ENCODE results near the gene NUDT19. TPM values are rescaled to one million over a fixed set of nuclear protein-coding genes. Genes with fewer than 3 reads are reported as not detected.
A peak's percentile ranks its signal among the peaks of the same experiment; 100 is the strongest.
"Not testable (repeated sequence)": the region's sequence is repeated elsewhere in the genome, so short reads cannot be mapped to it uniquely, and the experiment has no call there.

Gene NUDT19
- total RNA-seq, 1 experiment from 2014 or later = 33.4 TPM

DNA sequence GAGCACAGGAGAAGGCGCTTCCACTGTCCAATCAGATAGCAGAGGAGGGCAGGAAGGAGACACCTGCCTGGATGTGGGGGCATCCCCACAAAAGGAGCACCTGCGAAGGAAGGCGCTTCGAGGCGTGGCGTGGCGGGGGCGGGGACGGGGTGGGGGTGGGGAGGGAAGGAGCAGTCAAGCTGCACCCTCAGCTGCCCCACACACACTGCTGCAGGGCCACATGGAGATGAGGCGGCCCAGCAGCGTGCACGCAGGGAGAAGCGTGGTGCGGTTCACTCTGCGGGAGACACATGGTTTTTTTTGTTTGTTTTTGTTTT is 38.1 kb upstream of the NUDT19 start:
- Mint-ChIP-seq H3K4me3 (ENCODE audit: unreplicated experiment) (no peak overlapping the region), H3K4me1 (ENCODE audit: insufficient read depth, unreplicated experiment) (no peaks in the 10 kb centered on the region), H3K27ac (ENCODE audit: low read depth, unreplicated experiment) (no peak overlapping the region), H3K36me3 (ENCODE audit: insufficient read depth, unreplicated experiment) (peaks cover 52% of the 10 kb centered on the region), H3K27me3 (ENCODE audit: insufficient read depth, unreplicated experiment) (no peaks in the 10 kb centered on the region), H3K9me3 (ENCODE audit: unreplicated experiment) (no peaks in the 10 kb centered on the region)
- CTCF ChIA-PET = no interaction called here
- TF ChIP-seq, protein P1, sequence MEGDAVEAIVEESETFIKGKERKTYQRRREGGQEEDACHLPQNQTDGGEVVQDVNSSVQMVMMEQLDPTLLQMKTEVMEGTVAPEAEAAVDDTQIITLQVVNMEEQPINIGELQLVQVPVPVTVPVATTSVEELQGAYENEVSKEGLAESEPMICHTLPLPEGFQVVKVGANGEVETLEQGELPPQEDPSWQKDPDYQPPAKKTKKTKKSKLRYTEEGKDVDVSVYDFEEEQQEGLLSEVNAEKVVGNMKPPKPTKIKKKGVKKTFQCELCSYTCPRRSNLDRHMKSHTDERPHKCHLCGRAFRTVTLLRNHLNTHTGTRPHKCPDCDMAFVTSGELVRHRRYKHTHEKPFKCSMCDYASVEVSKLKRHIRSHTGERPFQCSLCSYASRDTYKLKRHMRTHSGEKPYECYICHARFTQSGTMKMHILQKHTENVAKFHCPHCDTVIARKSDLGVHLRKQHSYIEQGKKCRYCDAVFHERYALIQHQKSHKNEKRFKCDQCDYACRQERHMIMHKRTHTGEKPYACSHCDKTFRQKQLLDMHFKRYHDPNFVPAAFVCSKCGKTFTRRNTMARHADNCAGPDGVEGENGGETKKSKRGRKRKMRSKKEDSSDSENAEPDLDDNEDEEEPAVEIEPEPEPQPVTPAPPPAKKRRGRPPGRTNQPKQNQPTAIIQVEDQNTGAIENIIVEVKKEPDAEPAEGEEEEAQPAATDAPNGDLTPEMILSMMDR (IDR thresholded peaks at IDR 0.05; ENCODE audit: unreplicated experiment) = no peak
- intact Hi-C loops (cut with micrococcal nuclease) = no loop called here
- POLR2A ChIA-PET = no interaction called here
- no TSS peak for BruUV-seq (replicated peaks)
- DNase-seq (ENCODE audit: unreplicated experiment) = no peak

DNA sequence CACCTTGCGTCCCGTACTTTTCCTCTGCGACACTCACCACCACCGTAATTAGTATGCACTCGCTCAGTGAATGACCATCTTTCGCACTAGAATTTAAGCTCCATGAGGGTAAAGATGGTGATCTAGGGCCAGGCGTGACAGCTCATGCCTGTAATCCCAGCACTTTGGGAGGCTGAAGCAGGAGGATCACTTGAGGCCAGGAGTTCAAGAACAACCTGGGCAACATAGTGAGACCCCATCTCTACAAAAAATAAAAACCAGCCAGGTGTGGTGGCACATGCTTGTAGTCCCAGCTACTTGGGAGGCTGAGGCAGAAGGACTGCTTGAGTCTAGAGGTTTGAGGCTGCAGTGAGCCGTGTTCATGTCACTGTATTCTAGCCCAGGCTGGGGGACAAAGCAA is 35.2 kb upstream of the NUDT19 start:
- H3K27me3 Mint-ChIP-seq (ENCODE audit: insufficient read depth, unreplicated experiment); DNase-seq (ENCODE audit: unreplicated experiment); intact Hi-C loops (cut with micrococcal nuclease); BruUV-seq (replicated peaks); H3K4me1 Mint-ChIP-seq (ENCODE audit: insufficient read depth, unreplicated experiment); H3K9me3 Mint-ChIP-seq (ENCODE audit: unreplicated experiment); H3K27ac Mint-ChIP-seq (ENCODE audit: low read depth, unreplicated experiment); H3K4me3 Mint-ChIP-seq (ENCODE audit: unreplicated experiment): not testable (repeated sequence)
- ChIA-PET CTCF (interaction anchor here (0.6 to 1.1 kb wide), 5 partner anchors 13 to 126 kb away, joined by 3 to 6 read pairs (median 4); partner anchors contain the start of gene ANKRD27), POLR2A (interaction anchor here (0.6 to 0.8 kb wide), 3 partner anchors 11 to 59 kb away, joined by 3 read pairs; no protein-coding TSS in a partner anchor)
- H3K36me3 Mint-ChIP-seq (ENCODE audit: insufficient read depth, unreplicated experiment) = peaks cover 42% of the 10 kb centered on the region

DNA sequence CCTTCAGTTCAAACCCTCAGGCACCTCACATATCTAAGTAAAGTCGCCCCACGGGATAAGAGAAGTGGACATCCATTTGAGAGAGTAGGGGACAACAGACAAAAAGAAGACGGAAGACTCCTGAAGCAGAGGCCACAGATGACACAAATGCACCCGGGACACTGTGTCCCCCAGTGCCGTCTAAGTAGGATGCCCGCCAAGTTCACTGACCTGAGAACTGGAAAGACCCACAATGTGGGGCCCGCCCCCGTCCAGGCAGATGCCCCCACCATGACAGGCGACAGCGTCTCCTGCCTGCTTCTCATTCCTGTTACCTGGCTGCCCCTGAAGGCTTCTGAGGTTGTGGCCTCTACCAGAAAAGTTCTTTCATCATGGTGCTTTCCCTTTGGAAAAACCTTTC is 33.5 kb upstream of the NUDT19 start:
- BruUV-seq (replicated peaks) = no TSS peak

DNA sequence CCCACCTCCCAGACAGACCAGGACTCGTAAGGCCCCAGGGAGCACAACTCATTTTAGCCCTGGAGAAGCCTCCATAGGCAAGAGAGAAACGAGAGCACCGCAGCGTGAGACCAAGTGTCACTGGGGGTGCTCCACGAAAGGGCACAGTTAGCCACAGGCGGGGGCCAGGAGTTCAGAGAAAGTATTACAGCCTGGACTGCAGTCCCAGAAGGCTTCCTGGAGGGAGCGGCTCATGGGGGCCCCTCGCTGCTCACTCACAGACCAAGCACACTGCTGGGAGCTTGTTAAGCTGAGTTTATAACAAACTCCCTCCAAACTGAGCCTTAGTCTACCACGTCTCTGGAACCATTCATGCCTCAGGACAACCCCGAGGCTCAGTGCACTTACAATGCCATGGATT is 33.1 kb upstream of the NUDT19 start:
- ChIA-PET POLR2A (no interaction called here), CTCF (no interaction called here)
- H3K9me3 Mint-ChIP-seq (ENCODE audit: unreplicated experiment) = no peaks in the 10 kb centered on the region
- DNase-seq (ENCODE audit: unreplicated experiment) = no peak
- H3K4me1 Mint-ChIP-seq (ENCODE audit: insufficient read depth, unreplicated experiment) = no peaks in the 10 kb centered on the region
- BruUV-seq (replicated peaks) = no TSS peak
- H3K27me3 Mint-ChIP-seq (ENCODE audit: insufficient read depth, unreplicated experiment) = no peaks in the 10 kb centered on the region
- intact Hi-C loops (cut with micrococcal nuclease) = no loop called here
- TF ChIP-seq, protein P1 (IDR thresholded peaks at IDR 0.05; ENCODE audit: unreplicated experiment) = no peak
- H3K27ac Mint-ChIP-seq (ENCODE audit: low read depth, unreplicated experiment) = no peak overlapping the region
- H3K36me3 Mint-ChIP-seq (ENCODE audit: insufficient read depth, unreplicated experiment) = peaks cover 41% of the 10 kb centered on the region
- H3K4me3 Mint-ChIP-seq (ENCODE audit: unreplicated experiment) = no peak overlapping the region

More for the DNA sequence above, 33.5 kb upstream of the NUDT19 start:
- intact Hi-C loops (cut with micrococcal nuclease) = no loop called here
- Mint-ChIP-seq H3K9me3 (ENCODE audit: unreplicated experiment) (no peaks in the 10 kb centered on the region), H3K36me3 (ENCODE audit: insufficient read depth, unreplicated experiment) (peaks cover 41% of the 10 kb centered on the region), H3K4me3 (ENCODE audit: unreplicated experiment) (no peak overlapping the region), H3K27me3 (ENCODE audit: insufficient read depth, unreplicated experiment) (no peaks in the 10 kb centered on the region), H3K27ac (ENCODE audit: low read depth, unreplicated experiment) (no peak overlapping the region), H3K4me1 (ENCODE audit: insufficient read depth, unreplicated experiment) (no peaks in the 10 kb centered on the region)
- TF ChIP-seq, protein P1 (IDR thresholded peaks at IDR 0.05; ENCODE audit: unreplicated experiment) = no peak
- DNase-seq (ENCODE audit: unreplicated experiment) = no peak
- ChIA-PET POLR2A (no interaction called here), CTCF (interaction anchor here (0.7 kb wide), 1 partner anchor 19 kb away, joined by 3 read pairs; no protein-coding TSS in a partner anchor)

DNA sequence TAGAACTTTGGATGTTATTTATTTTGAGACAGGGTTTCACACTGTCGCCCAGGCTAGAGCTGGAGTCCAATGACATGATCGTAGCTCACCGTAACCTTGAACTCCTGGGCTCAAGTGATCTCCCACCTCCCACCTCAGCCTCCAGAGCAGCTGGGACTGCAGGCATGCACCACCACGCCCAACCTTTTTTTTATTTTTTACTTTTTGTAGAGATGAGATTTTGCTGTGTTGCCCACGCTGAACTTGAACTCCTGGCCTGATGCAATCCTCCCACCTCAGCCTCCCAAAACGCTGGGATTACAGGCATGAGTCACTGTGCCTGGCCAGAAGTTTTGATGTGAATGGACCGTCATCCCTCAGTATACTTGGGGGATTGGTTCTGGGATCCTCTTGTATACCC is 30.3 kb upstream of the NUDT19 start:
- CTCF ChIA-PET = interaction anchor here (0.6 kb wide), 1 partner anchor 12 kb away, joined by 4 read pairs; no protein-coding TSS in a partner anchor

More for the DNA sequence above, 30.3 kb upstream of the NUDT19 start:
- no peak overlapping the region for H3K27ac Mint-ChIP-seq (ENCODE audit: low read depth, unreplicated experiment)
- H3K27me3 Mint-ChIP-seq (ENCODE audit: insufficient read depth, unreplicated experiment) = no peaks in the 10 kb centered on the region
- BruUV-seq (replicated peaks) = no TSS peak
- H3K4me3 Mint-ChIP-seq (ENCODE audit: unreplicated experiment) = no peak overlapping the region
- no peaks in the 10 kb centered on the region for H3K9me3 Mint-ChIP-seq (ENCODE audit: unreplicated experiment)
- POLR2A ChIA-PET = no interaction called here
- DNase-seq (ENCODE audit: unreplicated experiment) = peak; percentile 27
- peaks cover 27% of the 10 kb centered on the region for H3K36me3 Mint-ChIP-seq (ENCODE audit: insufficient read depth, unreplicated experiment)
- intact Hi-C loops (cut with micrococcal nuclease) = no loop called here
- TF ChIP-seq, protein P1 (IDR thresholded peaks at IDR 0.05; ENCODE audit: unreplicated experiment) = no peak
- no peaks in the 10 kb centered on the region for H3K4me1 Mint-ChIP-seq (ENCODE audit: insufficient read depth, unreplicated experiment)

All from MCF 10A (cell line).